Thoracic aorta (tissue), 2 donors: Measurements from ENCODE around the gene CRYGA. TPM values are rescaled to one million over a fixed set of nuclear protein-coding genes. Genes with fewer than 3 reads are reported as not detected.

Source experiments
- ATAC-seq: fragments of 150-250 bp; one replicate; pipeline ENCODE4 v1.8.0; 2017; ENCODE audit warnings: low read depth; ENCODE audit not compliant: insufficient number of reproducible peaks, low FRiP score
- DNase-seq: peaks from one replicate; pipeline ENCODE4 v3.0.0-alpha.2; 2020; ENCODE audit warnings: low spot score
- H3K27ac ChIP-seq, 2 donors: fragments of 200-600 bp; sonication (generic); 1 replicate in 1 of 2; 2 replicates in 1 of 2; pipeline ENCODE4 v1.5.1; 2016; ENCODE audit warnings: mild to moderate bottlenecking in 2 of 2, moderate library complexity in 2 of 2
- H3K27me3 ChIP-seq: fragments of 200-600 bp; sonication (generic); replicated peaks from 2 replicates; pipeline ENCODE4 v1.6.0; 2016; ENCODE audit warnings: mild to moderate bottlenecking; ENCODE audit not compliant: insufficient read depth
- H3K36me3 ChIP-seq: fragments of 200-600 bp; sonication (generic); one replicate; pipeline ENCODE4 v1.5.1; 2016
- H3K4me1 ChIP-seq, 2 donors: fragments of 200-600 bp; sonication (generic); 1 replicate in 1 of 2; 2 replicates in 1 of 2; pipeline versions ENCODE4 v1.5.1 to v1.6.0; 2016; ENCODE audit warnings: low read depth in 2 of 2, mild to moderate bottlenecking in 1 of 2; ENCODE audit not compliant: control insufficient read depth in 1 of 2
- H3K4me3 ChIP-seq: fragments of 200-600 bp; sonication (generic); 2 replicates; pipeline ENCODE4 v1.5.1; 2016; ENCODE audit warnings: mild to moderate bottlenecking
- H3K9me3 ChIP-seq: fragments of 200-600 bp; sonication (generic); 2 replicates; pipeline ENCODE4 v1.5.1; 2016
- CTCF ChIP-seq: fragments of 200-600 bp; sonication (generic); IDR thresholded peaks from one replicate; pipeline ENCODE4 v1.5.1; 2019; ENCODE audit warnings: antibody characterized with exemption
- total RNA-seq, 2 donors: library from RNA; depleted of rRNA; stranded (reverse); fragments of >200 nt; gene quantifications; one replicate each; pipeline versions ENCODE4 v1.1.0 to v1.2.3, GENCODE V29; 2016

The CRYGA gene
- total RNA-seq, 2 donors from 2014 or later, result not detected

- Histone ChIP-seq H3K4me3 (no peak overlapping the region), H3K4me1 (no peaks in the 10 kb centered on the region), H3K9me3 (no peaks in the 10 kb centered on the region), H3K36me3 (no peaks in the 10 kb centered on the region), H3K27me3 (no peaks in the 10 kb centered on the region), H3K27ac (no peak overlapping the region)
- no peak for TF ChIP-seq CTCF
- ATAC-seq (no peak), DNase-seq (no peak)
Measured at GRCh38 chr2:208156439-208156838, 7.0 kb downstream of the CRYGA start.

GRCh38 chr2:208153156-208153555, 10.2 kb downstream of the CRYGA start:
- Histone ChIP-seq H3K27me3 (no peaks in the 10 kb centered on the region), H3K4me1 (no peaks in the 10 kb centered on the region), H3K36me3 (no peaks in the 10 kb centered on the region), H3K4me3 (no peak overlapping the region), H3K27ac (no peak overlapping the region), H3K9me3 (no peaks in the 10 kb centered on the region)
- ATAC-seq (no peak), DNase-seq (no peak)
- TF ChIP-seq CTCF, result no peak

- Histone ChIP-seq H3K4me1 (no peaks in the 10 kb centered on the region), H3K27ac (no peak overlapping the region), H3K27me3 (no peaks in the 10 kb centered on the region), H3K4me3 (no peak overlapping the region), H3K9me3 (no peaks in the 10 kb centered on the region), H3K36me3 (no peaks in the 10 kb centered on the region)
- ATAC-seq, result no peak
- no peak for TF ChIP-seq CTCF
- DNase-seq, result no peak
Measured at GRCh38 chr2:208150956-208151355, 12.4 kb downstream of the CRYGA start.

GRCh38 chr2:208150094-208150493, 13.3 kb downstream of the CRYGA start:
- no peak for DNase-seq
- no peak overlapping the region for H3K4me3 ChIP-seq
- no peaks in the 10 kb centered on the region for H3K4me1 ChIP-seq
- no peak overlapping the region for H3K27ac ChIP-seq
- no peak for TF ChIP-seq CTCF
- no peak for ATAC-seq
- no peaks in the 10 kb centered on the region for H3K27me3 ChIP-seq
- H3K9me3 ChIP-seq, result no peaks in the 10 kb centered on the region
- H3K36me3 ChIP-seq, result no peaks in the 10 kb centered on the region

- H3K4me3 ChIP-seq, result no peak overlapping the region
- no peaks in the 10 kb centered on the region for H3K4me1 ChIP-seq
- TF ChIP-seq CTCF, result no peak
- no peak for ATAC-seq
- H3K9me3 ChIP-seq, result no peaks in the 10 kb centered on the region
- no peak for DNase-seq
- no peaks in the 10 kb centered on the region for H3K36me3 ChIP-seq
- no peak overlapping the region for H3K27ac ChIP-seq
- no peaks in the 10 kb centered on the region for H3K27me3 ChIP-seq
Measured at GRCh38 chr2:208148803-208149202, 14.6 kb downstream of the CRYGA start.
